ENCODE results near the gene AK3.
A peak's percentile ranks its signal among the peaks of the same experiment; 100 is the strongest.

AK3 gene

DNA sequence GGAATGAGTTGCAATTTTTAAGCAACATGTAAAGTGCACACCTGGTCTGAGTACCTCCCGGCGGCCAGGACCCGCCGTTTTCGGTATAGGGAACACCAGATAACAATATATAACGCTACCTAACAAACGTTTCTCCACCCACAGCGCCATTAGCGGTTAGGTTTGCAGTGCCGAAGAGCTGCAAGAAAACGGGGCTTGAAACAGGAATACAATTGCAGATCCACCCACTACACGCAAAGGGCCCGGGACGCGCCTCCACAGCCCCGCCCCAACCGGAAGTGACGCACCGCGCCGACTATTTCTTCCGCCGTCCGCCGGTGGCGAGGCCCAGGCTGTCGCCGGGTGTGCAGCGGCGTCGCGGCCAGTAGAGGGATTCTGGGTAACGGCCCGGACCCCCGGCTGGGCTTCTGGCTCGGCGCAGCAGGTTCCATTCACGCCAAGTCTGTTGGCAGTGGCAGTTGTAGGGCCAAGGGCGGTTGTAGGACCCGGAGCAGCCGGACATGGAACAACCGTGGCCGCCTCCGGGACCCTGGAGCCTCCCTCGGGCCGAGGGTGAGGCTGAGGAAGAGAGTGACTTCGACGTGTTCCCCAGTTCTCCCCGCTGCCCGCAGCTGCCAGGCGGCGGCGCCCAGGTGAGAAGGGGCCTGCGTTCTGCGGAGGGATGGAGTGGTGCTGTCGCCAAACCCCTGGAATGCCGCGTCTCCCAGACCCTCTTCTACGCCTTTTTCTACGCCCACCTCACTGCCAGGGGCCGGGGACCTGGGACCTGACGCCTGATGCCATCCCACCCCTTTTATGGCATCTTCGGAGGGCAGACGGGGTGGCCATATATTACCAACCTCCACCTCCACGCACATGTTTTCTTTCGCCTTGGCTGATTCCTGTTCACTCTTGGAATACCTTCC lies 61.5 kb downstream of the AK3 start, which contains the start of gene CDC37L1:
TSS of gene CDC37L1 (plus strand) at position 302 of the 905 bp plus-strand sequence. CDS start at position 501, 199 bp downstream.
- Histone ChIP-seq H3K9me3 (no peaks in the 10 kb centered on the region), H3K27me3 (no peaks in the 10 kb centered on the region), H3K4me3 (ENCODE audit: low read depth in 1 of 2, low read length in 1 of 2) (peak within 1 kb of the TSS; percentile 65 to 84), H3K27ac (peak within 1 kb of the TSS; percentile 85), H3K36me3 (no peaks in the 10 kb centered on the region), H3K4me1 (ENCODE audit: control insufficient read depth in 1 of 2, insufficient read depth in 1 of 2, low read depth in 1 of 2, low read length in 1 of 2) (peaks cover 21 to 23% of the 10 kb centered on the region in 2 experiments)
- TF ChIP-seq CTCF (IDR thresholded peaks at IDR 0.05) = peak; percentile 100

DNA sequence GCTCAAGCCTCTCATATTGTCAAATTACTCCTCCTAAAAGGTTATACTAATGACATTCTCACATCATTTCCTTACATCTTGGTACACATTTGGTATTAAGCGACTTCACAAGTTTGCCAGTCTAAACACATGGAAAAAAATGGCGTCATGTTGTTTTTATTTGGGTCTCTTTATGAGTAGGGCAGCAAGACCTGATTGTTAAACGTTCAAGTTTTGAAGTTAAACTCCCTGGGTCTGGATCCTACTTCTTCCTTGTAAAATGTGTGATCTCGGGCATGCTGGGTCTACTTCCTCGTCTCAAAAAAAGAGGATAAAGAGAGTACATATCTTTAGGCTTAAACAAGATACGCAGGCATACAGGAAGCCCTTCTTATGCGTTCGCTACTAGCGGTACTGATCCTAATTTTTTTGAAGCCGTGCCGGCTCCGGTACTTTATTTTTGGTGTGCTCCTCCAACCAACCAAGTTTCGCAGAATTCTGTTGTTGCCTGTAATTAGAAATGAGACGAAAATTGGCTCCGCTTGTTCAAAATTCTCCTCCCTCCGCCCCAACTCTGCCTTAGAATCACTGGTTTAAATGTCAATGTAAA lies 62.2 kb downstream of the AK3 start:
- Histone ChIP-seq H3K36me3 (no peaks in the 10 kb centered on the region), H3K4me1 (ENCODE audit: control insufficient read depth in 1 of 2, insufficient read depth in 1 of 2, low read depth in 1 of 2, low read length in 1 of 2) (peaks cover 21 to 23% of the 10 kb centered on the region in 2 experiments), H3K9me3 (no peaks in the 10 kb centered on the region), H3K27me3 (no peaks in the 10 kb centered on the region), H3K27ac (peak overlapping the region; percentile 85), H3K4me3 (ENCODE audit: low read depth in 1 of 2, low read length in 1 of 2) (peak overlapping the region; percentile 65 to 84)
- TF ChIP-seq CTCF (IDR thresholded peaks at IDR 0.05) = no peak

GRCh38 chr9:4677392-4677791 lies 63.6 kb downstream of the AK3 start:
- no peaks in the 10 kb centered on the region for H3K9me3 ChIP-seq
- TF ChIP-seq CTCF (IDR thresholded peaks at IDR 0.05) = no peak
- H3K4me1 ChIP-seq (ENCODE audit: control insufficient read depth in 1 of 2, insufficient read depth in 1 of 2, low read depth in 1 of 2, low read length in 1 of 2) = peaks cover 21 to 23% of the 10 kb centered on the region in 2 experiments
- H3K27me3 ChIP-seq = no peaks in the 10 kb centered on the region
- H3K4me3 ChIP-seq (ENCODE audit: low read depth in 1 of 2, low read length in 1 of 2) = no peak overlapping the region
- H3K27ac ChIP-seq = no peak overlapping the region
- H3K36me3 ChIP-seq = no peaks in the 10 kb centered on the region

GRCh38 chr9:4674783-4675182 lies 66.2 kb downstream of the AK3 start:
- TF ChIP-seq CTCF (IDR thresholded peaks at IDR 0.05) = no peak
- H3K4me3 ChIP-seq (ENCODE audit: low read depth in 1 of 2, low read length in 1 of 2) = no peak overlapping the region
- H3K27me3 ChIP-seq = no peaks in the 10 kb centered on the region
- peaks cover 15 to 16% of the 10 kb centered on the region in 2 experiments for H3K4me1 ChIP-seq (ENCODE audit: control insufficient read depth in 1 of 2, insufficient read depth in 1 of 2, low read depth in 1 of 2, low read length in 1 of 2)
- H3K36me3 ChIP-seq = no peaks in the 10 kb centered on the region
- no peak overlapping the region for H3K27ac ChIP-seq
- H3K9me3 ChIP-seq = no peaks in the 10 kb centered on the region

DNA sequence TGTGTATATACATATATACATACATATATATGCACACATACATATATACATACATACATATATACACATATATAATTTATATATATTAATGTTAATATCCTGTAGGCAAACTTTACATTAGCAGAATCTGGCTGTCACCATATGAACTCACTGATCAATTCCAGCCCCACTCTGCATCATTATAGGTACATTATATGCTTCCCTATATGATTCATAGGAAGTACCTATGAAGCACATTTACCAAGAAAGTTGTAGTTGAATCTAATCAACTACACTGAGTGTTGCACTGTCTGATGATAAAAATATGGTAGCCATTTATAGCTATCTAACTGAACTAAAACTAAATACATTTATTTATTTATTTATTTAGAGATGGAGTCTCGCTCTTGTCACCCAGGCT lies 69.3 kb downstream of the AK3 start:
- Histone ChIP-seq H3K27me3 (peaks cover 24% of the 10 kb centered on the region), H3K4me3 (ENCODE audit: low read depth in 1 of 2, low read length in 1 of 2) (no peak overlapping the region), H3K4me1 (ENCODE audit: control insufficient read depth in 1 of 2, insufficient read depth in 1 of 2, low read depth in 1 of 2, low read length in 1 of 2) (peaks cover 6 to 8% of the 10 kb centered on the region in 2 experiments), H3K36me3 (no peaks in the 10 kb centered on the region), H3K27ac (no peak overlapping the region), H3K9me3 (no peaks in the 10 kb centered on the region)
- no peak for TF ChIP-seq CTCF (IDR thresholded peaks at IDR 0.05)
